GOT3 (cell line): ENCODE results near the gene C1QTNF9B.
A peak's percentile ranks its signal among the peaks of the same experiment; 100 is the strongest.
"Not testable (repeated sequence)": the region's sequence is repeated elsewhere in the genome, so short reads cannot be mapped to it uniquely, and the experiment has no call there.

ENCODE experiments used
- DNase-seq: peaks from one replicate; lab custom pipeline; 2025; ENCODE audit warnings: mixed read lengths; lab: John Stamatoyannopoulos, UW

The C1QTNF9B gene

GRCh38 chr13:23893791-23894190, 3.5 kb downstream of the C1QTNF9B start:
- DNase-seq = not testable (repeated sequence)

GRCh38 chr13:23889615-23890607, 7.4 kb downstream of the C1QTNF9B start:
- no peak for DNase-seq

GRCh38 chr13:23888658-23889614, 8.4 kb downstream of the C1QTNF9B start, which contains the start of gene MIPEP:
Gene MIPEP (minus strand): TSS chr13:23889400. CDS start chr13:23889320, 80 bp downstream.
- DNase-seq = peak; percentile 66

GRCh38 chr13:23884361-23884760, 12.9 kb downstream of the C1QTNF9B start:
- not testable (repeated sequence) for DNase-seq

- no peak for DNase-seq
These were observed 14.0 kb downstream of the C1QTNF9B start for GRCh38 chr13:23883255-23883654.

GRCh38 chr13:23881402-23881800, 15.9 kb downstream of the C1QTNF9B start:
- not testable (repeated sequence) for DNase-seq

GRCh38 chr13:23880493-23881401, 16.6 kb downstream of the C1QTNF9B start:
- not testable (repeated sequence) for DNase-seq

- DNase-seq = no peak
These were observed 20.0 kb downstream of the C1QTNF9B start for GRCh38 chr13:23877286-23877685.

GRCh38 chr13:23876265-23876664, 21.0 kb downstream of the C1QTNF9B start:
- DNase-seq = no peak

GRCh38 chr13:23871616-23872220, 25.6 kb downstream of the C1QTNF9B start:
- no peak for DNase-seq

- DNase-seq = no peak
These were observed 26.8 kb downstream of the C1QTNF9B start for GRCh38 chr13:23870356-23871140.

GRCh38 chr13:23868521-23868920, 28.8 kb downstream of the C1QTNF9B start:
- DNase-seq = no peak

GRCh38 chr13:23867027-23867491, 30.2 kb downstream of the C1QTNF9B start:
- no peak for DNase-seq

- DNase-seq = no peak
These were observed 30.8 kb downstream of the C1QTNF9B start for GRCh38 chr13:23866420-23867026.

- DNase-seq = no peak
These were observed 31.4 kb downstream of the C1QTNF9B start for GRCh38 chr13:23865906-23866305.

- no peak for DNase-seq
These were observed 32.3 kb downstream of the C1QTNF9B start for GRCh38 chr13:23865026-23865425.

- no peak for DNase-seq
These were observed 36.0 kb downstream of the C1QTNF9B start for GRCh38 chr13:23861310-23861709.

GRCh38 chr13:23859904-23860303, 37.4 kb downstream of the C1QTNF9B start:
- DNase-seq = no peak

- no peak for DNase-seq
These were observed 37.8 kb downstream of the C1QTNF9B start for GRCh38 chr13:23859455-23859854.
